Fibroblast of lung (primary cell): ENCODE results near the gene FGGY.

Experiments
- EZH2 ChIP-seq: IDR thresholded peaks from 2 replicates; pipeline ENCODE4 v1.5.1; 2012; ENCODE audit warnings: low read length, control low read depth, mild to moderate bottlenecking; ENCODE audit errors: missing control alignments
- TF ChIP-seq, protein P1 (sequence below), 2 donors: IDR thresholded peaks in 1 of 2; conservative IDR thresholded peaks in 1 of 2; 1 replicate in 1 of 2; 2 replicates in 1 of 2; pipeline ENCODE4 v1.5.1; 2011 to 2012; ENCODE audit warnings: low read length in 2 of 2, control low read depth in 1 of 2, inconsistent platforms in 1 of 2, low read depth in 1 of 2, mild to moderate bottlenecking in 1 of 2

DNA sequence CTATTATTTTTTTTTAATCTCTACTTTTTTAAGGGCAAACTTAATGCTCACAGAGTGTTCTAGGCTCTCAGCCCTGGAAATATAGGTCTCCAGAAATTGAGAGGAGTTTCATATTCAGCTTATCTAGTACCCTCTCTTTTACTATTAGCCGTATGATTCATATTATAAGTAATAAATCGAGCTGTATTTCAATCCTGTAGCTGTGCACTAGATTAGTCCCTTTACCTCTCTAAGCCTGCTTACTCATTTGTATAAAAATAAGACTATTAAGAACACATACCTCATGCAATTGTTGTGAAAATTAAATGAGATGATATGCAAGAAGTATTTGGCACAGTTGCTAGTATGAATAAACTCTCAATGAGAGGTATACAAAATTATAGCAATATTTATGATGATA is 389.7 kb downstream of the FGGY start:
- TF ChIP-seq, protein P1, sequence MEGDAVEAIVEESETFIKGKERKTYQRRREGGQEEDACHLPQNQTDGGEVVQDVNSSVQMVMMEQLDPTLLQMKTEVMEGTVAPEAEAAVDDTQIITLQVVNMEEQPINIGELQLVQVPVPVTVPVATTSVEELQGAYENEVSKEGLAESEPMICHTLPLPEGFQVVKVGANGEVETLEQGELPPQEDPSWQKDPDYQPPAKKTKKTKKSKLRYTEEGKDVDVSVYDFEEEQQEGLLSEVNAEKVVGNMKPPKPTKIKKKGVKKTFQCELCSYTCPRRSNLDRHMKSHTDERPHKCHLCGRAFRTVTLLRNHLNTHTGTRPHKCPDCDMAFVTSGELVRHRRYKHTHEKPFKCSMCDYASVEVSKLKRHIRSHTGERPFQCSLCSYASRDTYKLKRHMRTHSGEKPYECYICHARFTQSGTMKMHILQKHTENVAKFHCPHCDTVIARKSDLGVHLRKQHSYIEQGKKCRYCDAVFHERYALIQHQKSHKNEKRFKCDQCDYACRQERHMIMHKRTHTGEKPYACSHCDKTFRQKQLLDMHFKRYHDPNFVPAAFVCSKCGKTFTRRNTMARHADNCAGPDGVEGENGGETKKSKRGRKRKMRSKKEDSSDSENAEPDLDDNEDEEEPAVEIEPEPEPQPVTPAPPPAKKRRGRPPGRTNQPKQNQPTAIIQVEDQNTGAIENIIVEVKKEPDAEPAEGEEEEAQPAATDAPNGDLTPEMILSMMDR (conservative IDR thresholded peaks at IDR 0.05 in 1 of 2, IDR thresholded peaks at IDR 0.05 in 1 of 2; ENCODE audit: low read depth in 1 of 2, low read length in 2 of 2), result no peak
- TF ChIP-seq EZH2, result no peak
